ENCODE data around the gene RAPSN.

Gene RAPSN

DNA sequence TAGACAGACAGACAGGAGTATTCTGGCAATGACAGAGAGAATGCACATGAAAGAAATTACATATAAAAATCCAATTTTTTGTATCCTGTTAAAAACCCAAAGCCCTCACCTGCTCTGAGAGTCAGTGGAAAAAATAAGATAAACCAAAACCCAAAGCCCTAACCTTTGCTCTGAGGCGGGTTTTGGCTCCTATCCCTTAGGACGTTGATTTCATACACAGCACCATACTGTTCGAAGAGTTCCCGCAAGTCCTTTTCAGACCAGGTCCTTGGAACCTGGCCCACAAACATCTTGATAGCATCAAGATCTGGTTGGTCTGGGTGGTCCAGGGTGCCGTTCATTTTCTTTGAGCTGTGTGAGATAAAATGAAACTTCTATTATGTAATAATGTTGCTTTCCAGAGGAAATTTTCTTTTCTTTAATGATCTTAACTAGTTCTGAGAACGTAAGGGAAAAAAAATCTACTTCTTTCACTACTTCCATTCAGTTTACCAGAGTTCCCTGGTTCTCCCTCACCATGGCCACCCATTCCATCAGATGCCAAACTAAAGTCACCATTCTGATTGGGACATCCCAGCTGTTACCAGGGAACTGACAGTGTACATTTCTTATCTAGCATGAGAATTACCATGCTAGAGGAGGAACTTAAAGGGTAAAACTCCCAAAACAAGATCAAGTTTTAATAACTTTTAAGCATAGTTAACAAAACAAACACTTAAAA, 39.9 kb upstream of the RAPSN start:
- no peak for DNase-seq (ENCODE audit: low read depth)
- no peak overlapping the region for H3K4me3 ChIP-seq (ENCODE audit: low read depth, low read length)
- TF ChIP-seq, protein P1, sequence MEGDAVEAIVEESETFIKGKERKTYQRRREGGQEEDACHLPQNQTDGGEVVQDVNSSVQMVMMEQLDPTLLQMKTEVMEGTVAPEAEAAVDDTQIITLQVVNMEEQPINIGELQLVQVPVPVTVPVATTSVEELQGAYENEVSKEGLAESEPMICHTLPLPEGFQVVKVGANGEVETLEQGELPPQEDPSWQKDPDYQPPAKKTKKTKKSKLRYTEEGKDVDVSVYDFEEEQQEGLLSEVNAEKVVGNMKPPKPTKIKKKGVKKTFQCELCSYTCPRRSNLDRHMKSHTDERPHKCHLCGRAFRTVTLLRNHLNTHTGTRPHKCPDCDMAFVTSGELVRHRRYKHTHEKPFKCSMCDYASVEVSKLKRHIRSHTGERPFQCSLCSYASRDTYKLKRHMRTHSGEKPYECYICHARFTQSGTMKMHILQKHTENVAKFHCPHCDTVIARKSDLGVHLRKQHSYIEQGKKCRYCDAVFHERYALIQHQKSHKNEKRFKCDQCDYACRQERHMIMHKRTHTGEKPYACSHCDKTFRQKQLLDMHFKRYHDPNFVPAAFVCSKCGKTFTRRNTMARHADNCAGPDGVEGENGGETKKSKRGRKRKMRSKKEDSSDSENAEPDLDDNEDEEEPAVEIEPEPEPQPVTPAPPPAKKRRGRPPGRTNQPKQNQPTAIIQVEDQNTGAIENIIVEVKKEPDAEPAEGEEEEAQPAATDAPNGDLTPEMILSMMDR (IDR thresholded peaks at IDR 0.05; ENCODE audit: insufficient read depth, low read depth, low read length, missing control alignments) = no peak

DNA sequence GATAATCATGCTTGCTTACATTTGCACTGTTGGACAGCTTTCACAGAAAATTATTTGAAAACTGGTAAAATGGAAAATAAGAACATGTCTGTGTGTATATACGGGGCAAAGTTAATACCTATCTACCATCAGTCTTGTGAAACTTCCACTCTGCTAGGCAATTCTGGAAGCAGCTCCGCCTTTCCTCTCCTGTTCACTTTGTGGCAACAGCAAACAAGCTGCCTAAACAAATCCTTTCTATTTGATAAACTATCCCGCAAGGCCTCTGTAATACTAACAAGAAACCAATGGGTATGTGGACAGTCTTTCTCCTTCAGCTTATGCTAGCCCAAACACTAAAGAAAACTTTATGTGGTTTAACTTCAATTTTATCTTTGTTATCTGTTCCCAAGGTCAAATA, 39.2 kb upstream of the RAPSN start:
- H3K4me3 ChIP-seq (ENCODE audit: low read depth, low read length) = no peak overlapping the region
- no peak for DNase-seq (ENCODE audit: low read depth)
- TF ChIP-seq, protein P1 (IDR thresholded peaks at IDR 0.05; ENCODE audit: insufficient read depth, low read depth, low read length, missing control alignments) = no peak

DNA sequence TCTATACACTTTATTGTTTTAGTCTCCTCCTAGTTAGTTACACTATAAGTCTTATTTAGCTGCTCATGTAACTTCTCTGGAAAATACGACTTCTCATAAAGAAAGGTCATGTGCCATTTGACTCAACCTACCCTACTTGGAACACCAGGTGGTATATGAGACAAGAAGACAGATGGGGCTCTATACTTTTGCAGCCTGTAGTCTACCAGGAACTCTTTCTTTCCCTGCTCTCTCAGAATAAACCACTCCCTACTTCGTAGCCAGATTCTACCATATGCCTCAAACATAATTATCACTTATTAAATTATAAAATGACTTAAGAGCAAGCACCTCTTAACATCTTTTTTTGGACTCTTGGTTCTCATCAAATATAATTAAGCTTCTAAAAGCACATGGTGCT, 38.5 kb upstream of the RAPSN start:
- H3K4me3 ChIP-seq (ENCODE audit: low read depth, low read length) = no peak overlapping the region
- TF ChIP-seq, protein P1 (IDR thresholded peaks at IDR 0.05; ENCODE audit: insufficient read depth, low read depth, low read length, missing control alignments) = no peak
- DNase-seq (ENCODE audit: low read depth) = no peak

DNA sequence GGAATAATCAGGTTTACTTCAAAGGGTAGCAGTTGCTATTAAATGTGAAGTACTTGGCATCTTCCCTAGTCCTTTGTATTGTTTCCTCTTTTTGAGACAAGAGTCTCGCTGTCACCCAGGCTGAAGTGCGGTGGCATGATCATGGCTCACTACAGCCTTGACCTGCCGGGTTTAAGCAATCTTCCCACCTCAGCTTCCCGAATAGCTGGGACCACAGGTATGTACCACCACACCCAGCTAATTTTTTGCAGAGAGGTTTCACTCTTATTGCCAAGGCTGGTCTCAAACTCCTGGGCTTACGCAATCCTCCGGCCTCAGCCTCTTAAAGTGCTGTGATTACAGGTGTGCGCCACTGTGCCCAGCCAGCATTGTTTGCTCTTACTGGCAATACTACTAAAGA, 36.2 kb upstream of the RAPSN start:
- no peak overlapping the region for H3K4me3 ChIP-seq (ENCODE audit: low read depth, low read length)
- TF ChIP-seq, protein P1 (IDR thresholded peaks at IDR 0.05; ENCODE audit: insufficient read depth, low read depth, low read length, missing control alignments) = no peak
- no peak for DNase-seq (ENCODE audit: low read depth)

DNA sequence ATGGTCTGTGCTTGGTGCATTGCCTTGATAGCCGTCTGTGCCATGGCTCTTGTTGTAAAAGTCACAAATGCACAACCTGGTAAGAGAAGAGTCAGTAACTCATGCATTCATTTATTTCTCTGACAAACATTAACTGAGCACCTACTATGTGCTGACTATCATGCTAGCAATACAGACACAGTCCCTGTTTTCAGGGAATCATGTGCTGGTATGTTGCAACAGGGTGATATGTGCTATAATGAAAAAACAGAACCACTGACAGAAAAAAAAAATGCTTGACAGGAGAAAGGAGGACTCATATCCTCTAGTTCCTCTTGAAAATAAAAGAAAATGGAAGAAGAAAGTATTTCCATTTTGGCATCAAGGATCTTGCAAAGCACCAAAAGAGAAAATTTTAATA, 34.5 kb upstream of the RAPSN start:
- TF ChIP-seq, protein P1 (IDR thresholded peaks at IDR 0.05; ENCODE audit: insufficient read depth, low read depth, low read length, missing control alignments) = no peak
- DNase-seq (ENCODE audit: low read depth) = no peak
- no peak overlapping the region for H3K4me3 ChIP-seq (ENCODE audit: low read depth, low read length)

DNA sequence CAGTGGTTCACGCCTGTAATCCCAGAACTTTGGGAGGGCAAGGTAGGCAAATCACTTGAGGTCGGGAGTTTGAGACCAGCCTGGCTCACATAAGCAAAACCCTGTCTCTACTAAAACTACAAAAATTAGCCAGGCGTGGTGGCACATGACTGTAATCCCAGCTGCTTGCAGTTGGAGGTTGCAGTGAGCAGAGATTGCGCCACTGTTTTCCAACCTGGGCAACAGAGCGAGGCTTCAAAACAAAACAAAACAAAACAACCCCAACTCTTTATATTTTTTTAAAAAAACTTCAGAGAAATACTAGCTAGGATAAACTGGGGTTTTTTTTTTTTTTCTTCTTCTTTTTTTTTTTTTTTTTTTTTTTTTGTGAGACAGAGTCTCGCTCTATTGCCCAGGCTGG, 31.8 kb upstream of the RAPSN start:
- TF ChIP-seq, protein P1 (IDR thresholded peaks at IDR 0.05; ENCODE audit: insufficient read depth, low read depth, low read length, missing control alignments) = no peak
- DNase-seq (ENCODE audit: low read depth) = no peak
- H3K4me3 ChIP-seq (ENCODE audit: low read depth, low read length) = no peak overlapping the region

All from GM12865 (cell line).